Measurements from ENCODE around the gene DMRTB1. TPM values are rescaled to one million over a fixed set of nuclear protein-coding genes. Genes with fewer than 3 reads are reported as not detected.

DMRTB1 gene
- not detected in 2 replicates for total RNA-seq

DNA sequence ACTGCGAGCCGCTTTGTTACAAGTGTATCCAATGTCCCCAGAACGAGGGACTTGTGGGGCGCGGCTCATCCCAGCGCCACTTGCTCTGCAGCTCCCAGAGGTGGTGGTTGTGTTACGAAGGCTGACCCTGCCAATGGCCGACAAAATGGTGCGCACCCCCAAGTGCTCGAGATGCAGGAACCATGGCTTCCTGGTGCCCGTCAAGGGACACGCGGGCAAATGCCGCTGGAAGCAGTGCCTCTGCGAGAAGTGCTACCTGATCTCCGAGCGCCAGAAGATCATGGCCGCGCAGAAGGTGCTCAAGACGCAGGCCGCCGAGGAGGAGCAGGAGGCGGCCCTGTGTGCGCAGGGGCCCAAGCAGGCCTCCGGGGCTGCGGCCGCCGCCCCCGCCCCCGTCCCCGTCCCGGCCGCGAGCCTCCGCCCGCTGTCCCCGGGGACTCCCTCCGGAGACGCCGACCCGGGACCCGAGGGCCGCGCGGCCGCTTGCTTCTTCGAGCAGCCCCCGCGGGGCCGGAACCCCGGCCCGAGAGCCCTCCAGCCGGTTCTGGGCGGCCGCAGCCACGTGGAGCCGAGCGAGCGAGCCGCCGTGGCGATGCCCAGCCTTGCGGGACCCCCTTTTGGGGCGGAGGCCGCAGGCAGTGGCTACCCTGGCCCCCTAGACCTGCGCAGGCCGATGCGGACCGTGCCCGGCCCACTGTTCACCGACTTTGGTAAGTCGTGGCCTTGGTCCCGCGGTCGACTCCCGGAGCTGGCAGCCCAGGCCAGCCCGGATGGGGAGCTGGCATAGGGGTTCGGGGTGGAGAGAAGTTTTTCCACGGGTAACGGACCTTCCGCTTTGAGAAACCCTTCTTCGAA is at the start of gene DMRTB1:
Gene DMRTB1, plus strand, starts transcription at position 79 of the 855 bp plus-strand sequence. Its CDS starts 55 bp downstream, at position 134.

Other genes starting within 250 kb of the DMRTB1 start
- 40.0 and 52.9 TPM in 2 replicates for gene CZIB, start 238.8 kb upstream of the DMRTB1 start, total RNA-seq
- gene MAGOH, start 220.9 kb upstream of the DMRTB1 start, total RNA-seq, result 25.5 and 28.1 TPM in 2 replicates
- 10.7 and 35.2 TPM in 2 replicates for gene LRP8, start 131.3 kb upstream of the DMRTB1 start, total RNA-seq